ENCODE data around the gene NELFE. TPM values are rescaled to one million over a fixed set of nuclear protein-coding genes. Genes with fewer than 3 reads are reported as not detected.

NELFE gene
- total RNA-seq, 1 donor from 2014 or later = 43.9 TPM

DNA sequence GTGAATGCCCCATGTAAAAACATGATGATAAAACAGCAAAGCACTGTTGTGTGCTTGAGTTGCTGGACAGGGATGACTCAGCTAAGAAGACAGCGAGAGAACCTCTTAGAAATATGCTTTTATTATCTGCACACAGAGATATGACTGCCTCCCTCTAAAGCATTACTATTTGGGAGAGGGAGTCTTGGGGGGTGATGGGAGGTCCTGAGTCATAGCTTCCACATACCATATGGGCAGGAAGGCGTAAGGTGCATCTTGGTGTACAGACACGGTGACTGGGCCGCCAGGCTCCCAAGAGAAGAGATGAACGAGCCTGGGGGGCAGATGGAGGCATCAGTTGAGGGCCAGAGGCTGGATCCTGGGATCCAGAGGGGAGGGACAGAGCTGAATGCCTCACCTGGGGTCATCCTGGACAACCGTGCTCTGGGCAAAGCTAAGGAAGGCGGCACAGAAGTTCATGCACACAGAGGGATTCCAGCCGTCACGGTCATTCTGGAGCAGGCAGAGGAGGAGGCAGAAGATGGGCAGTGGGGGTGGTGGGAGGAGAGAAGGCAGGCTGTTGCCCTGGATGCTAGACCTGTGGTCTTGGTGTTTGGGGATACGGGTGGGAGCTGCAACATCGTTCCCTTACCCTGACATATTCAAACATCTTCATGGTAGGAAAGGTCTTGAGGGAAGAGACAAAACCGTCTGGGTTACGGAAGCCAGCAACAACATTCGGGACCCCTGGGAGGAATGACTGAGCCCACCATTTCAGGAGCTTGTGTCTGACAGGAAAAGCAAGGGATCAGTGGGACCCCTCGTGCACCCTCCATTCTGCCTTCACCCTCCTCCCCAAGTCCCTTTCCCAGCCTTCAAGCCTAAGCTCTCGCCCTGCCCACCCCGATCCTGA lies 11.2 kb upstream of the NELFE start:
- Histone ChIP-seq H3K4me3 (no peak overlapping the region), H3K27ac (no peak overlapping the region), H3K4me1 (peaks cover 20% of the 10 kb centered on the region), H3K36me3 (peaks cover 50% of the 10 kb centered on the region), H3K27me3 (no peaks in the 10 kb centered on the region), H3K9me3 (no peaks in the 10 kb centered on the region)
- intact Hi-C loops (cut with DNase I) = no loop called here
- ATAC-seq (no peak), DNase-seq (no peak)
- TF ChIP-seq, protein P1, sequence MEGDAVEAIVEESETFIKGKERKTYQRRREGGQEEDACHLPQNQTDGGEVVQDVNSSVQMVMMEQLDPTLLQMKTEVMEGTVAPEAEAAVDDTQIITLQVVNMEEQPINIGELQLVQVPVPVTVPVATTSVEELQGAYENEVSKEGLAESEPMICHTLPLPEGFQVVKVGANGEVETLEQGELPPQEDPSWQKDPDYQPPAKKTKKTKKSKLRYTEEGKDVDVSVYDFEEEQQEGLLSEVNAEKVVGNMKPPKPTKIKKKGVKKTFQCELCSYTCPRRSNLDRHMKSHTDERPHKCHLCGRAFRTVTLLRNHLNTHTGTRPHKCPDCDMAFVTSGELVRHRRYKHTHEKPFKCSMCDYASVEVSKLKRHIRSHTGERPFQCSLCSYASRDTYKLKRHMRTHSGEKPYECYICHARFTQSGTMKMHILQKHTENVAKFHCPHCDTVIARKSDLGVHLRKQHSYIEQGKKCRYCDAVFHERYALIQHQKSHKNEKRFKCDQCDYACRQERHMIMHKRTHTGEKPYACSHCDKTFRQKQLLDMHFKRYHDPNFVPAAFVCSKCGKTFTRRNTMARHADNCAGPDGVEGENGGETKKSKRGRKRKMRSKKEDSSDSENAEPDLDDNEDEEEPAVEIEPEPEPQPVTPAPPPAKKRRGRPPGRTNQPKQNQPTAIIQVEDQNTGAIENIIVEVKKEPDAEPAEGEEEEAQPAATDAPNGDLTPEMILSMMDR (IDR thresholded peaks at IDR 0.05) = no peak

DNA sequence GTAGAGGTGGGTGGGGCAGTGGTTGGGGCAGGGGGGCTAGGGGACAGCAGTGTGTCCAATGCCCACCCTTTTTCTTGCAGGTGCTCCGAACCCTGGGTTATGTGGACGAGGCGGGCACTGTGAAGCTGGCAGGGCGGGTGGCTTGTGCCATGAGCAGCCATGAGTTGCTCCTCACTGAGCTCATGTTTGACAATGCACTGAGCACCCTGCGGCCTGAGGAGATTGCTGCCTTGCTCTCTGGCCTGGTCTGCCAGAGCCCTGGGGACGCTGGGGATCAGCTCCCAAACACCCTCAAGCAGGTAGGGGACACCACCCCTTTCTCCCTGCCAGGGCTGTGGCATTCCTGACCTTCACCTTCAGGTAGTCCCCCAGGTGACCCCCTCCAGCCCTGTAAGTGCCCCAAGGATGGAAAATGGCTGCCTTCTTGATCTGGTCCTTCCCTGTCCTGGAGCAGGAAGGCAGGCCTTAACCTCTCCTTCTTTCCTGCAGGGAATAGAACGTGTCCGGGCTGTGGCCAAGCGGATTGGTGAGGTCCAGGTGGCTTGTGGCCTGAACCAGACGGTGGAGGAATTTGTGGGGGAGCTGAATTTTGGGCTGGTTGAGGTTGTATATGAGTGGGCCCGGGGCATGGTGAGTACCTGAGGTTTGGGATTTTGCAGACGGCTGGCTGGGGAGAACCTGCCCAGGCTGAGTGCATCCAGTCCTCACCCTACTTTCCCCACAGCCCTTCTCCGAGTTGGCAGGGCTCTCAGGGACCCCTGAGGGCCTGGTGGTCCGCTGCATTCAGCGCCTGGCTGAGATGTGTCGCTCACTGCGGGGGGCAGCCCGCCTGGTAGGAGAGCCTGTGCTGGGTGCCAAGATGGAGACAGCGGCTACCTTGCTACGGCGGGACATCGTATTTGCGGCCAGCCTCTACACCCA lies 10.3 kb upstream of the NELFE start:
- Histone ChIP-seq H3K27ac (no peak overlapping the region), H3K4me1 (peaks cover 20% of the 10 kb centered on the region), H3K9me3 (no peaks in the 10 kb centered on the region), H3K36me3 (peaks cover 58% of the 10 kb centered on the region), H3K4me3 (no peak overlapping the region), H3K27me3 (no peaks in the 10 kb centered on the region)
- TF ChIP-seq, protein P1 (IDR thresholded peaks at IDR 0.05) = no peak
- intact Hi-C loops (cut with DNase I) = no loop called here
- no peak for ATAC-seq
- DNase-seq = no peak

DNA sequence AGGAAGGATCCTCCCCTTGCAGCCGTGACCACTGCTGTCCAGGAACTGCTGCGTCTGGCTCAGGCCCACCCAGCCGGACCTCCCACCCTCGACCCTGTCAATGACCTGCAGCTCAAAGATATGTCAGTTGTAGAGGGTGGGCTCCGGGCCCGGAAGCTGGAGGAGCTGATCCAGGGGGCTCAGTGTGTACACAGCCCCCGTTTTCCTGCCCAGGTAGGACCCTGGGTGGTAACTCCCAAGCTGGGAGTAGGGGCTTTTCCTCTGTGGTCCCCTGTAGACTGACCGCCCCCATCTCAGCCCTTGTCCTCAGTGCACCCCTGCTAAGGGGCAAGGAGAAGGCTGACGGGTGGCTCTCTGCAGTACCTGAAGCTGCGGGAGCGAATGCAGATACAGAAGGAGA lies 9.6 kb upstream of the NELFE start:
- Histone ChIP-seq H3K9me3 (no peaks in the 10 kb centered on the region), H3K27me3 (no peaks in the 10 kb centered on the region), H3K27ac (no peak overlapping the region), H3K4me1 (peaks cover 17% of the 10 kb centered on the region), H3K36me3 (peaks cover 65% of the 10 kb centered on the region), H3K4me3 (no peak overlapping the region)
- no peak for ATAC-seq
- no peak for DNase-seq
- intact Hi-C loops (cut with DNase I) = no loop called here
- TF ChIP-seq, protein P1 (IDR thresholded peaks at IDR 0.05) = no peak

DNA sequence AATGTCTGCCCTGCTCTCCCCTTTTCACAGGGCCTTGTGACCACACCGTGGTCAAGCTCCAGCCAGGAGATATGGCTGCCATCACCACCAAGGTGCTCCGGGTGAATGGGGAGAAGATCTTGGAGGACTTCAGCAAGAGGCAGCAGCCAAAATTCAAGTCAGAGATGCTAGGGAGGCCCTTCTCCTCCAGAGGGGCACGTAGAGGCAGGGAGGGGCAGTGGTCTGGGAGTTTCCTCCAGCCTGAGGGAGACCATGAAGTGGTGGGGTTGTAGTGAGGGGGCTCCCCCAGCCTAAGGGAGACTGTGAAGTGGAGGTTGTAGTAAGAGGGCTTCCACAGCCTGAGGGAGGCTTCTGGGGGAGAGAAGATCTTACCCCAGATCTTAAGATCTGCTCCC lies 9.2 kb upstream of the NELFE start:
- peaks cover 69% of the 10 kb centered on the region for H3K36me3 ChIP-seq
- ATAC-seq = no peak

More for the DNA sequence above, 9.2 kb upstream of the NELFE start:
- H3K27ac ChIP-seq = no peak overlapping the region
- no peak overlapping the region for H3K4me3 ChIP-seq
- intact Hi-C loops (cut with DNase I) = no loop called here
- no peaks in the 10 kb centered on the region for H3K27me3 ChIP-seq
- TF ChIP-seq, protein P1 (IDR thresholded peaks at IDR 0.05) = no peak
- H3K4me1 ChIP-seq = peaks cover 13% of the 10 kb centered on the region
- no peaks in the 10 kb centered on the region for H3K9me3 ChIP-seq
- no peak for DNase-seq
